Sigmoid colon (tissue), 7 donors: Measurements from ENCODE around the gene DICER1. TPM values are rescaled to one million over a fixed set of nuclear protein-coding genes. Genes with fewer than 3 reads are reported as not detected.
"Not testable (repeated sequence)": the region's sequence is repeated elsewhere in the genome, so short reads cannot be mapped to it uniquely, and the experiment has no call there.

Experiments used
- DNase-seq: peaks from one replicate; pipeline ENCODE4 v3.0.0-alpha.2; 2019
- H3K27ac ChIP-seq, 4 donors: fragments of 200-600 bp; sonication (generic); one replicate each; pipeline ENCODE4 v1.5.1; 2016 to 2019; ENCODE audit warnings: mild to moderate bottlenecking in 1 of 4
- H3K27me3 ChIP-seq, 3 donors: fragments of 200-600 bp; sonication (generic); one replicate each; pipeline ENCODE4 v1.5.1; 2019; ENCODE audit warnings: mild to moderate bottlenecking in 1 of 3
- H3K36me3 ChIP-seq, 4 donors: fragments of 200-600 bp; sonication (generic); one replicate each; pipeline ENCODE4 v1.5.1; 2016 to 2019
- H3K4me1 ChIP-seq, 4 donors: fragments of 200-600 bp; sonication (generic); one replicate each; pipeline ENCODE4 v1.5.1; 2017 to 2019
- H3K4me3 ChIP-seq, 4 donors: fragments of 200-600 bp; sonication (generic); one replicate each; pipeline ENCODE4 v1.5.1; 2017 to 2019; ENCODE audit warnings: mild to moderate bottlenecking in 2 of 4, moderate library complexity in 1 of 4
- H3K9me3 ChIP-seq, 4 donors: fragments of 200-600 bp in 3 of 4; sonication (generic) in 3 of 4; one replicate each; pipeline versions ENCODE4 v1.5.1 to v1.6.1; 2013 to 2019
- EP300 ChIP-seq, 4 donors: sonication (generic); formaldehyde crosslinking; IDR thresholded peaks; one replicate each; pipeline ENCODE4 v1.6.1; 2017; ENCODE audit warnings: antibody characterized with exemption in 4 of 4
- POLR2A ChIP-seq, 2 donors: fragments of 450-650 bp; IDR thresholded peaks; one replicate each; pipeline ENCODE4 v1.6.1; 2016; ENCODE audit warnings: antibody characterized with exemption in 2 of 2, mild to moderate bottlenecking in 2 of 2, moderate library complexity in 2 of 2
- POLR2AphosphoS5 ChIP-seq, 4 donors: sonication (generic); formaldehyde crosslinking; IDR thresholded peaks; one replicate each; pipeline ENCODE4 v1.6.1; 2017; ENCODE audit warnings: antibody characterized with exemption in 4 of 4
- WGBS, 2 donors: extraction: QIAGEN DNeasy Blood & Tissue Kit; methylation state at CpG; one replicate each; pipeline ENCODE4 v1.1.7; 2013; 5-methylcytosine and 5-hydroxymethylcytosine counted together
- intact Hi-C: fragments of 100-400 bp; cut with DNase I; formaldehyde crosslinking; loops from one replicate; pipeline ENCODE4 v1.15.1; 2023
- polyA plus RNA-seq, 3 donors: library from polyadenylated mRNA; stranded (reverse); fragments of 200-250 nt; gene quantifications; one replicate each; pipeline ENCODE4 v1.2.3, GENCODE V29; 2013
- total RNA-seq, 4 donors: library from RNA; depleted of rRNA; stranded (reverse); fragments of >200 nt; gene quantifications; one replicate each; pipeline ENCODE4 v1.1.0, GENCODE V29; 2016
- TF ChIP-seq, protein P1 (sequence below), 4 experiments: fragments of 450-650 bp in 3 of 4; fragments of 200-600 bp in 1 of 4; IDR thresholded peaks; one replicate each; pipeline ENCODE4 v1.5.1; 2016 to 2019; ENCODE audit warnings: antibody characterized with exemption in 4 of 4, mild to moderate bottlenecking in 3 of 4, moderate library complexity in 2 of 4
- donor health status: healthy with polysubstance abuse.
- donor health status: Bipolar disorder and iron deficiency.
- donor health status: healthy.

Gene DICER1, protein sequence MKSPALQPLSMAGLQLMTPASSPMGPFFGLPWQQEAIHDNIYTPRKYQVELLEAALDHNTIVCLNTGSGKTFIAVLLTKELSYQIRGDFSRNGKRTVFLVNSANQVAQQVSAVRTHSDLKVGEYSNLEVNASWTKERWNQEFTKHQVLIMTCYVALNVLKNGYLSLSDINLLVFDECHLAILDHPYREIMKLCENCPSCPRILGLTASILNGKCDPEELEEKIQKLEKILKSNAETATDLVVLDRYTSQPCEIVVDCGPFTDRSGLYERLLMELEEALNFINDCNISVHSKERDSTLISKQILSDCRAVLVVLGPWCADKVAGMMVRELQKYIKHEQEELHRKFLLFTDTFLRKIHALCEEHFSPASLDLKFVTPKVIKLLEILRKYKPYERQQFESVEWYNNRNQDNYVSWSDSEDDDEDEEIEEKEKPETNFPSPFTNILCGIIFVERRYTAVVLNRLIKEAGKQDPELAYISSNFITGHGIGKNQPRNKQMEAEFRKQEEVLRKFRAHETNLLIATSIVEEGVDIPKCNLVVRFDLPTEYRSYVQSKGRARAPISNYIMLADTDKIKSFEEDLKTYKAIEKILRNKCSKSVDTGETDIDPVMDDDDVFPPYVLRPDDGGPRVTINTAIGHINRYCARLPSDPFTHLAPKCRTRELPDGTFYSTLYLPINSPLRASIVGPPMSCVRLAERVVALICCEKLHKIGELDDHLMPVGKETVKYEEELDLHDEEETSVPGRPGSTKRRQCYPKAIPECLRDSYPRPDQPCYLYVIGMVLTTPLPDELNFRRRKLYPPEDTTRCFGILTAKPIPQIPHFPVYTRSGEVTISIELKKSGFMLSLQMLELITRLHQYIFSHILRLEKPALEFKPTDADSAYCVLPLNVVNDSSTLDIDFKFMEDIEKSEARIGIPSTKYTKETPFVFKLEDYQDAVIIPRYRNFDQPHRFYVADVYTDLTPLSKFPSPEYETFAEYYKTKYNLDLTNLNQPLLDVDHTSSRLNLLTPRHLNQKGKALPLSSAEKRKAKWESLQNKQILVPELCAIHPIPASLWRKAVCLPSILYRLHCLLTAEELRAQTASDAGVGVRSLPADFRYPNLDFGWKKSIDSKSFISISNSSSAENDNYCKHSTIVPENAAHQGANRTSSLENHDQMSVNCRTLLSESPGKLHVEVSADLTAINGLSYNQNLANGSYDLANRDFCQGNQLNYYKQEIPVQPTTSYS (N-terminal part only)
- total RNA-seq = 10 to 100 TPM; 44.9 to 77.0 (median 51.1) TPM
- polyA plus RNA-seq = 10 to 100 TPM in 1 of 3 donors, 1 to 10 TPM in 2; 6.0 to 13.2 (median 7.9) TPM

DNA sequence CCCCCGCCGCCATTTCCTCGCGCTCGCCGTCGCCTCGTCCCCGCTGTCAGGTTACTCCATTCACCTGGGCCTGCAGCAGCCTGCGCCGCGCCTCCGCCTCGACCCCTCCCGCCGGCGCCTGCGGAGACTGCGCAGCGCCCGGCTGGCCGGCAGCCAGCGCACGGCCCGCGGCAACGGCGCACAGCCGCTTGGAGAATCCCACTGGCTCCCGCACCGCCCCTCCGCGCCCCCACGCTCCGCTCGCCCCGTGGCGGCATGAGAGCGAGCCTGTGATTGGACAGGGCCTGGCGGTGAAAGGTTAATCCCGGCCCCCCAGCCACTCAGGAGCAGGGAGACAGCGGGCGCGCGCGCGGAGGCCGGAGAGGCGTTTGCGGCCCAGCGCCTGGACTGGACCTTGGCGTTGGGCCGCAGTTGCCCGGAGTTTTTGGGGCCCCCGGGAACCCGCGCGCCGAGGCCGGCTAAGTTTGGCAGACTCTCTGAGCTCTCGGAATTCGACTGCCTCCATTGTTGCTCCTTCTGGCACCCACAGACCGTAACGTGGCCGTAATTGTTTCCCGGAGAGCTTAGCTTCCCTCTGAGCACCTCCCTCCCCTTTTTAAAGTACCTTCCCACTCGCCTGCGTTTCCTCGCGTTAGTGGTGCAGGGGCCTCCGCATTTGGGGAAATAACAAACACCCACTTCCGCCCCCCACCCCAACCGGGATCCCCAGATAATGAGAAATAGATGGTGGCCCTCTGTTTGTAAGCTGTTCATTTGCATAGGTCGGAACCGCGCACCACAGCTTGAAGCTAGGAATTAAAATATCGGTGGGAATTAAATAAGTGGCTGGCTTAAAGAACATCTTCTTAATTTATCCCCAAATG is at the start of gene DICER1:
Gene DICER1, minus strand, starts transcription at position 203 of the 863 bp plus-strand sequence. CDS start 24,071 bp downstream, outside the sequence.
- Histone ChIP-seq H3K4me1 (peaks cover 0 to 51% (median 37%) of the 10 kb centered on the region in 4 donors), H3K9me3 (no peaks in the 10 kb centered on the region), H3K27me3 (no peaks in the 10 kb centered on the region), H3K36me3 (no peaks in the 10 kb centered on the region), H3K4me3 (peak within 1 kb of the TSS; percentile 77 to 92 (median 86)), H3K27ac (peak within 1 kb of the TSS; percentile 87 to 96 (median 92))
- intact Hi-C loops = loop anchor here (5.0 to 10.0 kb wide), 2 partner anchors 165 to 377 kb away; partner anchors contain the start of gene GLRX5
- TF ChIP-seq EP300 (IDR thresholded peaks at IDR 0.05) = no peak
- TF ChIP-seq, protein P1, sequence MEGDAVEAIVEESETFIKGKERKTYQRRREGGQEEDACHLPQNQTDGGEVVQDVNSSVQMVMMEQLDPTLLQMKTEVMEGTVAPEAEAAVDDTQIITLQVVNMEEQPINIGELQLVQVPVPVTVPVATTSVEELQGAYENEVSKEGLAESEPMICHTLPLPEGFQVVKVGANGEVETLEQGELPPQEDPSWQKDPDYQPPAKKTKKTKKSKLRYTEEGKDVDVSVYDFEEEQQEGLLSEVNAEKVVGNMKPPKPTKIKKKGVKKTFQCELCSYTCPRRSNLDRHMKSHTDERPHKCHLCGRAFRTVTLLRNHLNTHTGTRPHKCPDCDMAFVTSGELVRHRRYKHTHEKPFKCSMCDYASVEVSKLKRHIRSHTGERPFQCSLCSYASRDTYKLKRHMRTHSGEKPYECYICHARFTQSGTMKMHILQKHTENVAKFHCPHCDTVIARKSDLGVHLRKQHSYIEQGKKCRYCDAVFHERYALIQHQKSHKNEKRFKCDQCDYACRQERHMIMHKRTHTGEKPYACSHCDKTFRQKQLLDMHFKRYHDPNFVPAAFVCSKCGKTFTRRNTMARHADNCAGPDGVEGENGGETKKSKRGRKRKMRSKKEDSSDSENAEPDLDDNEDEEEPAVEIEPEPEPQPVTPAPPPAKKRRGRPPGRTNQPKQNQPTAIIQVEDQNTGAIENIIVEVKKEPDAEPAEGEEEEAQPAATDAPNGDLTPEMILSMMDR (IDR thresholded peaks at IDR 0.05) = no peak
- peak in 1 of 2 donors; percentile 67 for TF ChIP-seq POLR2A (IDR thresholded peaks at IDR 0.05)
- peak; percentile 29 to 80 (median 75) for TF ChIP-seq POLR2AphosphoS5 (IDR thresholded peaks at IDR 0.05)
- 0% methylated on average over 77 of the region's 77 CpGs for WGBS, 2 donors
- DNase-seq = peak; percentile 98

DNA sequence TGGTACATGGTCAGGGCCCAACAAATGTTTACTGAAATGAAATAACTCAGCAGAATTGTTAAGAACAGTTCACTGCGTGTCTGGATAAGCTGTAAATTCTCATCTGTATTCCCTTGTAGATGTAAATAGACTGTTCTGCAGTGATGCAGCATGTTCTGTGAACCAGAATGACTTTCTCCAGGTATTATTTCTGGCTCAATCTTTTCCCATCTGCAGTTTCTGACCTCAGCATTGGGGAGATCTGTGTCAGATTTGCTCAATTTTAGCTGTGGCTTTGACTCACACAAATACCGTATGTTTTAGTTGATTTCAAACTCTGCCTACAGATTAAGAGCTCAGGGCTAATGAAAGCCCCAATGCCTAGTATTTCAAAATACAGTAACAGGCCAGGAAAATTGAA is 49.2 kb upstream of the DICER1 start:
- WGBS, 2 donors = 83 to 91% methylated on average over 2 of the region's 2 CpGs

DNA sequence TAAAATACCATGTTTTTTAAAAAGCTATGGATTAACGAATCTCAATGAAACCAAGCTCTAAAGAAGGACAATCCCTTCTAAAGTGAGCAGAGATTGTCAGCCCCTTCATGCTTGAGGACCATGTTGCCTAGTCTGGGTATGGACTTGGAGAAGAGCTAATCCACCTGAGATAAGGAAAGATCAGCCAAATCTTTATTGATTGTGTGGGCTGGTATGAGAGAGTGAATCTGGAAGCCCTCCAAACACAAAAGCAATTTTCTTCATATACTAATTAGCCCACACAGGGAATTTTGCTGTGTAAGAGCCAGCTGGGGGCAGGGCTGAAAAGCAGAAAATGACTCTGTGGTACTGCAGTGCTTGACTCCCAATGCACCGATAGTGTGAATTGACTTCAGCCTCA is 47.4 kb upstream of the DICER1 start:
- Histone ChIP-seq H3K36me3 (peaks cover 0 to 5% (median 0%) of the 10 kb centered on the region in 4 donors), H3K27ac (no peak overlapping the region), H3K9me3 (peaks cover 0 to 7% (median 0%) of the 10 kb centered on the region in 4 donors), H3K4me3 (no peak overlapping the region), H3K27me3 (no peaks in the 10 kb centered on the region), H3K4me1 (no peaks in the 10 kb centered on the region)
- WGBS, 2 donors = 91 to 93% methylated on average over 2 of the region's 2 CpGs
- intact Hi-C loops = no loop called here
- DNase-seq = peak; percentile 6
- TF ChIP-seq, protein P1 (IDR thresholded peaks at IDR 0.05) = no peak
- TF ChIP-seq EP300 (IDR thresholded peaks at IDR 0.05) = no peak
- TF ChIP-seq POLR2AphosphoS5 (IDR thresholded peaks at IDR 0.05) = no peak
- no peak for TF ChIP-seq POLR2A (IDR thresholded peaks at IDR 0.05)

More for the DNA sequence above, 49.2 kb upstream of the DICER1 start:
- H3K36me3 ChIP-seq = peaks cover 0 to 5% (median 0%) of the 10 kb centered on the region in 4 donors
- H3K4me3 ChIP-seq = no peak overlapping the region
- TF ChIP-seq POLR2A (IDR thresholded peaks at IDR 0.05) = no peak
- TF ChIP-seq, protein P1 (IDR thresholded peaks at IDR 0.05) = no peak
- TF ChIP-seq POLR2AphosphoS5 (IDR thresholded peaks at IDR 0.05) = no peak
- no peak for DNase-seq
- H3K4me1 ChIP-seq = no peaks in the 10 kb centered on the region
- intact Hi-C loops = no loop called here
- H3K27me3 ChIP-seq = no peaks in the 10 kb centered on the region
- peaks cover 0 to 7% (median 0%) of the 10 kb centered on the region in 4 donors for H3K9me3 ChIP-seq
- H3K27ac ChIP-seq = no peak overlapping the region

DNA sequence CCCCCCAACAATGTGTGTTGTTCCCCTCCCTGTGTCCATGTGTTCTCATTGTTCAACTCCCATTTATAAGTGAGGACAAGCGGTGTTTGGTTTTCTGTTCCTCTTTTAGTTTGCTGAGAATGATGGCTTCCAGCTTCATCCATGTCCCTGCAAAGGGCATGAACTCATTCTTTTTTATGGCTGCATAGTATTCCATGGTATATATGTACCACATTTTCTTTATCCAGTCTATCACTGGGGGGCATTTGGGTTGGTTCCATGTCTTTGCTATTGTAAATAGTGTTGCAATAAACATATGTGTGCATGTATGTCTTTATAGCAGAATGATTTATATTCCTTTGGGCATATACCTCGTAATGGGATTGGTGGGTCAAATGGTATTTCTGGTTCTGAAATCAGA is 44.4 kb upstream of the DICER1 start:
- peak; percentile 5 for DNase-seq
- intact Hi-C loops, H3K27ac ChIP-seq, H3K4me3 ChIP-seq, H3K27me3 ChIP-seq, H3K36me3 ChIP-seq, H3K9me3 ChIP-seq, H3K4me1 ChIP-seq: not testable (repeated sequence)
- 90 to 97% methylated on average over 2 of the region's 2 CpGs for WGBS, 2 donors
